Stimulated activated CD8-positive, alpha-beta memory T cell treated with anti-CD3 and anti-CD28 coated beads, Interleukin-12 subunit alpha, Interleukin-12 subunit beta, amount 100 ng/mL, for 24 hours (primary cell): Measurements from ENCODE around the gene GUCD1.

Experiments used
- DNase-seq: peaks from one replicate; pipeline ENCODE4 v3.0.0-alpha.2; 2020; ENCODE audit errors: extremely low read depth

The GUCD1 gene

DNA sequence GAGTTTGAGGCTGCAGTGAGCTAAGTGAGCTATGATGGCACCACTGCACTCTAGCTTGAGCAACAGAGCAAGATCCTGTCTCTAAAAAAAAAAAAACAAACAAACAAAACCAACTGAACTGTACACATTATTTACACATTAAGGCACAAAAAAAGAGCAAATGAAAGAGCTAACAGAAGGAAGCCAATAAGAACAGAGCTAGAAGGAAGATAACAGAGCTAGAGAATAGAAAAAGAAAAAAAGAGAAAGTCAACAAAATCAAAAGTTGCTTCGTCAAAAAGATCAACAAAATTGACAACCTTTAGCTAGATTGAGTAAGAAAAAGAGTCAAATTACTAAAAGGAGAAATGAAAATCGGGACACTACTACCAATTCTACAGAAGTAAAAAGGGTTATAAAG is 25.0 kb downstream of the GUCD1 start:
- DNase-seq, result no peak

DNA sequence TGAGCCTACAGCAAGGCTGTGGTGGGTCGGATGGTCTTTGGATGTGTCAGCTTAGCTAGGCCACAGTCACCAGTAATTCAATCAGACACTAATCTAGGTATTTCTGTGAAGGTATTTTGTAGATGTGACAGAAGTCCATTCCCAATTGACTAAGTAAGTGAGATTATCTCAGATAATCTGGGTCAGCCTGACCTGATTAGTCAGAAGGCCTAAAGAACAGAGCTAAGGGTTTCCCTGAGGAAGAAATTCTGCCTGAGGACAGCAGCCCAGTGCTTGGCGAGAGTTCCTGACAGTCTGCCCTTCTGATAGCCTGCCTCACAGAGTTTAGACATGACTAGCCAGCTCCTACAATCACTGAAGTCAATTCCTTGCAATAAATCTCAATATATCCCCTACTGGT is 28.7 kb downstream of the GUCD1 start:
- no peak for DNase-seq

DNA sequence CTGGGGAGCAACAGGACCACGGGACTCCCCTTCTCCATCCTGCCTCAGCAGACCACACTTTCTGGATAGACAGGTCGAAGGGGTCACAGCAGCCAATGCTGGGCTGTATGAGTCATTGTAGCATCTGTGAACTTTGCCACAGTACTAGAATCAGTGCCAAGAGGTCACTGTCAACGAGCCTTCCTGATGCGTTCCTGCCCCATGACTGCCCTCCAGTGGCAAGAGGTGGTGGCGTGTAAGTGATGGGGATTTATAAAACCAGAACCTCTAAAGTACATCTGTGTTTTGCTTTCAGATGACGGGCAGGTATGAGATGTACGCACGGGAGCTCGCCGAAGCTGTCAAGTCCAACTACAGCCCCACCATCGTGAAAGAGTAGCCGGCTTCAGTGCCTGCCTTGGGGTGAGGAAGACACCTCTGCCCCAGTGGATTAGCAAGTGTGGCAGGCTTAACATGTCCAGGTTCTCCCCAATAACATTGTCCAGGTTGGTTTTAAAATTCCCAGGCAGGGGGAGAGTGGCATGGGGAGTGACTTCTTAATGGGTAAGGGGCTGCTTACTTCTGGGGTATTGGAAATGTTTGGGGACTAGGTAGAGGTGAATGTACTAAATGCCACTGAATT is 29.4 kb downstream of the GUCD1 start:
- peak; percentile 27 for DNase-seq

DNA sequence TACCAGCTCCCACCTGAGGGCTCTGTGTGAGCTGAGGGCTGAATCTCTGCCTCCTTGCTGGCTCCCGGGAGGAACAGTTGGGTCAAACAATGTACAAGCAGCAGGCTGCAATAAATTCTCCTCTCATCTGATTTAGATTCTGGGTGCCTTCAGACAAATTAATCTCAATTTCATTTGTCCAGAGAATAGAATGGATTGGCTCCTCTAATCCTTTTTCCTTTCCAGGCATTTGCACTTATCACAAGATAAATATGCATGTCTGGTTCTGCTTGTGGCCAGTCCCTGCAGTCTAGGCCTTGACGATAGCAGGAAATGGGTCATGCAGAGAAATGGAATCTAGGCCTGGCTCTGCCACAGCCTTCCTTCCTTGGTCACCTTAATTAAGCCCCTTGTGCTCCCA is 31.1 kb downstream of the GUCD1 start:
- DNase-seq, result no peak

DNA sequence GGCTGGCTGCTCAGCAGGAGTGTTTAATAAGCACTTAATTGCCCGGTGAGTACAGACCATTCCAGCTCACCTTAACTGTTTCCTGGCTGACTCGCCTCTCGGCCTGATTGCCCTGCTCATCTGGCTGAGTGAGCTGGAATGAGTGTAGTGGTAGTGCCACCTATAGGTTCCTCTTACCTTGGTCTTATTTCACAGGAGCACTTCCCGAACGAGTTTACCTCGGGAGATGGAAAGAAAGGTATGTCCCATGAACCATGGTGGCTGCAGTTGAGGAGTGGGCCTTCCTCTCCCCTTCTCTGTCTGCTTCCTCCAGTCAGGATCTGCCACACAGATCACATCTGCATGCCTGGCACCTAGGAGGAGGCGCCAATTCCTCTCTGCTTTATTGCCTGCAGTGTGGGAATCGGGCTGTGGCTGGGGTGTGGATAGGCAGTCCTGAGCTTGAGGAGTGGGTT is 33.1 kb downstream of the GUCD1 start:
- DNase-seq, result no peak

DNA sequence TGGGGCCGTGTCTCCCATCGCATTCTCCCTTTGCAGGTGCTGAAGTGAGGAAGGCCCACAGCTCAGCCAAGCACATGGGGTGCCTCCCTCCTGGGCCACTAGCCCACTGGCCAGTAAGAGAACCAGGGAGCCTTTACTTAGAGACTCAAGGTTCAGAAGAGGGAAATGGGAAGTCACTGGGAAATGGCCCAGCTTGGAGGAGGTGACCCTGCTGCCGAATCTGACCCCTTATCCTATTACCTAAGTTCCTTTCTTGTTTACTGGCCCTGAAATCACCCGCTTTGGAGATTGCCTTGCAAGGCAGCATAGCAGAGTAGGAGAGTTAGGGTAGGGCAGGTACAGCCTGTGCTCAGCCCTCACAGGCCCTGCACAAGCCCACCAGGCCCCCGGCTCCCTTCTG is 35.4 kb downstream of the GUCD1 start:
- no peak for DNase-seq

DNA sequence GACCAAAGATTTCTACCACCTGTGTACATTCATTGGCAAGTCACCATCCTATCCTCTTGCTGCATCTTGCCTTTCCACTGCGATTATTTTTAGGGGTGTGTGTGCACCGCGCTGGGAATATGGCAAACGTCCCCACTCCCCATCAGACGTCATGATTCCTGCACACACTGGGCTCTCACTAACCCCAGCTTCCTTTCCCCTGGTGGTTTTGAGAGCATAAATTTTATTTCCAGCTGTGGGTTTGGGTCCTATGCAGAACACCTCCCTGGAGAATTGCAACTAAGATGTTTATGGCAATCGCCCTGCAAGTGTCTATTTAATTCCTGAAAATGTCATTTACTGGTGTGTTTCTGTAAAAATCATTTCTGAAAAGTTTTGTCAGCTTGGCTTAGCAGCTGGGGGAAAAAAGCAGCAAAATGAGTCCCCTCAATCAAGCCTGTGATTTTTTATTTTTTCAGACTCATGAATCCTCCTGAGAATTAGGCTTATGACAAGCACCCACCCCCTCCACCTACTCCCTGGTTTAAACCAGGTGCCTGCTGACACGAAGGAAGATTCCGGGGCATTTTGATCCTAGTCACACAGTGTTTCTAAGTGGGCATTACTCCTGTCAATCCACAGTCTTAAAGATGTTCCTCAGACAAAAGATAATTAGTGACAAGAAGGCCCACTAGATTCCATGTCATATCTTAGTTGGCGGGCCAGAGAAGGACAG is 36.0 kb downstream of the GUCD1 start:
- no peak for DNase-seq

DNA sequence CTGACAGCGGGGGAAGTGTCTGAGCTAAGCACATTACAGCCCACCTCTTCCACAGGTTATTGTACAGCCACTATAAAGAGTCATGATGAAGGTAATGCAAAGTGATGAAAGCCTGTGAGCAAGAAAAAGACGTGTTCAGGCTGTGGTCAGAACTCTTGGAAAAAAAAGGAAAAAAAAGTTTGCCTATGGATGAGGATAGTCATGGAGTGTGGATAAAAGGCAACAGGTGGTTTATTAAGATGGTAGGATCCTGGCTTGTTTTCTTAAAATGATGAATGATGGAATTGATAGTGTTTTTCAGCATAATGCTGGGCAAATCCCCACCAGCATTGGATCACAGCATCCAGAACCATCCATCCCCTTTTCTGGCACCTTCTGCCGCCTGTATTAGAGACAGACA is 36.7 kb downstream of the GUCD1 start:
- DNase-seq, result no peak

DNA sequence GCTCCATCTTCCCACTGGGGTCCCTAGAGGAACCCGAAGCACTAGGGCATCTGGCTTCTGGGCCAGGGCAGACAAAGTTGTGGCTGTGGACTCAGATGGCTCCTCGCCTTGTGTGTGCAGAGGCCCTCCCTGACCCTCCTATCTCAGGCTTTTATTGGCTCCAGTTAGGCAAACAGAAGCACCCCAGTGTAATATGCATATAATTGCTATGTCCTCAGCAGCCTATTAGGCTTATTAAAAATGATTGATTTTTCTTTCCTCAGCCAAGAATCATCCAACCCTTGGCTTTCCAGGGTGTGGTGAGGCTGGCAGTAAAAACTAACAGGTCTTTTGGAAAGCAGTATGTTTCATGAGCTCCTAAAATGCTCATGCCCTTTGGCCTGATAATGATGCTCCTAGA is 37.5 kb downstream of the GUCD1 start:
- no peak for DNase-seq

DNA sequence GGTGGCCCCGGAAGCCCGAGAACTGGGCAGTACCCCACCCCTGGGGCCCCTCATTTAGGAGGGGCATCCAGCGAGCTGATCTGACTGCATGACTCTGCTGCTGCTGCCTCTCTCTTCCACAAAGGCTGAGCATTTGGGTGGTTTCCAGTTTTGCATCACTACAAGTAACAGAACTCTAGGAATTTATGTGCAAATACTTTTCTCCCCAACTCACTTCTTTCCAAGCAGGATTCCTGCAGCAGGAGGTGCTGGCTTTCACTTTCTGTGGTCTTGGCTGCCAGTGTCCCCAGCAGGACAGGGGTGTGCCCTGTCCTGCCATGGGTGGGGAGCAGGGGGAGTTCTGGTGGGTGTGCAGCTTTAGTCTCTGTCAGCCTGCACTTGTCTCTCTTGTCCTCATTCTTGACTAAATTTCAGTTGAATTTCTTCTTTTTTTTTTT is 38.6 kb downstream of the GUCD1 start:
- DNase-seq, result no peak

DNA sequence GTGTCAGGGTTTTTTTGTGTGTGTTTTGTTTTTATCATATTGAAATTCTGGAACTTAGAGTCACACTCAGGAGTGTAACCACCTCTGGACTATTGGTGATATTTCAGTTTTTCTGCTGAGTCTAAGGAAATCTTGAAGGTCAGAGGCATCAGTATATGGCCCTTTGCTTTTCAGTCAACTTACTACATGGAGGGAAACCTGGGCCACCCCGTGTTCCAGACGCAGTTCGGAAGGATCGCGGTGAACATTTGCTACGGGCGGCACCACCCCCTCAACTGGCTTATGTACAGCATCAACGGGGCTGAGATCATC is 40.0 kb downstream of the GUCD1 start:
- DNase-seq, result no peak

DNA sequence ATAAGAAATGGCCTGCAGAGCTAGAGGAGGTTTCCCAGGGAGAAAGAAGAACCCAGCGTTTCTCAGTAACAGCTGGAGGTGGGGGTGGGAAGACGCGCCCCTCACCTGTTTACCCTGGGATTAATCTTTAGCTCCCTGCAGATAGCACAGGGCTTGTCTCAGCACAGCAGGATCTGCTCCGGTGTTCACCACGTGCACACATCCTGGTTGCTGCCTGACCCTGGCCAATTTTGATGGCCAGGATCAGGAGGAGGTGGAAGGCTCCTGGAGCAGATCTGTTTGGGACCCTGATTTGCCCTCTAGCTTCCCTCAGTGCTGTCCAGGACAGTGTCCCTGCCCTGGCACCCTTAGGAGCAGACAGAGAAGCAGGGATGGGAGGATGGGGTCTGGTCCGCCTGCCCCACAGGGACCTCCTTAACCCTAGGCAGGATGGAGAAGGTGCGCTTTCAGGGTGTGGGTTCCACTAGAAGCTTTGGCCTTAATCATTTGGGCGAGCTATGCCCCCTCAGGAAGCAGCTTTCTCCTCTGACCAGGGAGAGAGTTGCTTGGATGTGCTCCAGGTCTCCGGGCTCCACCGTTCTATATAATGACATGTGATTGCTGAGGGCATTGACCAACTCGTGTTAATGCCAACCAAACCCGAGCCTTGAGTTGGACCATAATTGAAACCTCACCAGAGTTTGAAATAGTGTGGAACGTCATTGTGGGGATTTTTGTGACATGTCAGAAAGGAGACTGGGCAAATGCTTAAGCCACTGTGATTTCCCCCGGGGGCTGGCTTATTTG is 40.5 kb downstream of the GUCD1 start:
- DNase-seq, result no peak

DNA sequence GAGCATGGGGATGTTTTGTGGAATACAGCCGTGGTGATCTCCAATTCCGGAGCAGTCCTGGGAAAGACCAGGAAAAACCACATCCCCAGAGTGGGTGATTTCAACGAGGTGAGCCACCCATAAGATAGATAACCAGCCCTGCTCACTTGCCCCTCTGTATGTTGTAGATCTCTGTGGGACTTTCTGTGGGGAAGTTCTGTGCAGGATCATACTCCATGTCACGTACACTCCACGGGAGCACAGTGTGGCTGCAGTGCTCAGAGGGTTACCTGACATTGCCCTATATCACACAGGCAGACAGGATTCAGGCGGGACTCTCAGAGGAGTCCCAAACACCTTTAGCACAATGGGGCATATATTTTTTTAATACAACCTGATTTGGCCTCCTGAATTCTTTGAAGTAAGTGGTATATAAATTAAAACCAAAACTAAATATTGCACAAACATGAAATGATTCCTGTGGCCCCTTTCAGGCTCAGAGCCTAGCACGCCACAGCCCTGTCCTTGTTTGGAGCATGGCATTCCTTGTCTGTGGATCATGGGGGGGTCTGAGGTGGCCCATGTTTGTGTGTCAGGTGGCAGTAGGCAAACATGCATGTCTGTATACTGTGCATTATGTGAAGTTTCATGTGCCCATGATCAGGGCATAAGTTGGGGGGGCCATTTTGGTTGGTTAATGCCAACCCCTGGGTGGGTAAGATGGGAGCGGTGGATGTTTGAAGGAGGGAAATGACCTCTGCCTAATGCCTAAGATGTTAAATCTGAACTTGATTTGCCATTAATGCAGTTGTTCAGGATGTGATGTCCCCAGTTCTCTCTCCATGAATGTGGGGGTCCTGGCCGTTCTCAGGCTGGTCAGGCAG is 41.3 kb downstream of the GUCD1 start:
- DNase-seq, result no peak

DNA sequence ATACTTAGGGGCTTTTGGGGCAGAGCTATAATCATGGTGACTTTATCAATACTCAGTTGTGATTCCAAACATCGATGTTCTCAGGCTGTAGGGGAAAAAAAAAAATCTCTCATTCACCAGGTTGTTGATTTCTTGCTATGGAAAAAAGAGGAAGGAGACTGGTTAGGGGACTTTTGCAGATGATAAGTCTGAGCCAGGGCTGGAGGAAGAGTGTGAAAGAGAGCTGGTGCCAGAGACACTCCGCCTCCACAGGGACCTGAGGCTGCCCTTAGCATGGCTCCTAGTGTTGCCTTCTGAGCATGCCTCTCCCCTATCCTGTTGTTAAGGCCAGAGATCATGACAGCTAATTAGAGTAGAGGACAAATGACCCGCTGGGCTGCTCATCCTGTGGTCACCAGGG is 42.9 kb downstream of the GUCD1 start:
- no peak for DNase-seq

DNA sequence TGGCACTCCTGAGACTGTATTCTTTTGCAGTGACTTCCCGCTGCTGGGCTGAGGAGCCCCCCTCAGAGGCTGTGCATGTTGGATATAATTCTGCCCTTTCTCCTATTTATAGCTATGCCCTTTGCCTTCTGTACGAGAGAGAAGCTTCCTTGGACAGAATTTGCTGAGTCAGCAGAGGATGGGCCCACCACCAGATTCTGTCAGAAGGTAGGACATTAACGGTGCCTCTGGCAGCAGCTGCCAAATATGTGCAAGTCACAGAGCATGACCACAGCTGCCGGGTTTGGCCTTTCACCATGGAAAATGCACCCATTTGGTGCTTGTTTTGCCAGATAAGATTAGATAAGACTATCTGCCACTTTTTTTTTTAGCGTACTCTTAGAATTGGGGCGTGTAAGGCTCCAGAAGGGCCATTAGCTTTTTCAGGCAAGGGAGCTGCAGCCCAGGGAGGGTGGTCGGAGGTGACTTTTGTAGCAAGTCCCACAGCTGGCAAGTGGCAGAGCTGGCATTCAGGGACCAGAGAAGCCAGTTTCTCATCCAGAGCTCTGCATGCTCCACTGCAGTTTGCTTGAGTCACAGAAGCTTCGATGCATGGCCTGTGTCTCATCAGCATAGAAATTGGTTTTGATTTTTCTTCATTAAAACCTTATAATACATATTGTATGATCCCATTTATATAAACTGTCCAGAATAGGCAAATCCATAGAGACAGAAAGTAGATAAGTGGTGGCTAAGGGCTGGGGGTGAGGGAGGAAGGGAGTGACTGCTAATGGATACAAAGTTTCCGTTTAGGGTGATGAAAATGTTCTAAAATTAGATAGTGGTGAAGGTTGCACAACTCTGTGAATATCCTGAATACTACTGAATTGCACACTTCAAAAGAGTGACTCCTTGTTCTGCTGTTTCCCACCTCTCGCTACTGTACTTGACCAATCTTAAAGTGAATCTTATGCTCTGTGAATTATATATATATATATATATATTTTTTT is 44.0 kb downstream of the GUCD1 start:
- DNase-seq, result no peak

DNA sequence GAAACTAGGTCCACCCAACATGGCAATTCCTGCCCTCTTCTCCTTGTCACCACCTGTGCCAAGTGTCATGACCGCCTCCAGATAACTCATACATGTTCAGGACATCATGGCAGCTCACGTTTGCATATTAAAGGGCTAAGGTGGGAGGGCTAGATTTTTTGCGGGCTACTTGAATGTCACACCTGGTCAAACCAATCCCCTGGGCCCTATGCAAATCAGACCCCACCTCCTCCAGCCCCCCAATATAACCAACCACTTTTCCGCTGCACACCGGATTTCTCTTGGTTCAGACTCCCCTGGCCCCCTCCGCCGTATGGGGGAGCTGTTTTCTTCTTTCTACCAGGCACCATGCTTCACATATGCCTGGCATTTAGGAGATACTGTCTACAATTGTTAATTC is 47.2 kb downstream of the GUCD1 start:
- DNase-seq, result no peak

DNA sequence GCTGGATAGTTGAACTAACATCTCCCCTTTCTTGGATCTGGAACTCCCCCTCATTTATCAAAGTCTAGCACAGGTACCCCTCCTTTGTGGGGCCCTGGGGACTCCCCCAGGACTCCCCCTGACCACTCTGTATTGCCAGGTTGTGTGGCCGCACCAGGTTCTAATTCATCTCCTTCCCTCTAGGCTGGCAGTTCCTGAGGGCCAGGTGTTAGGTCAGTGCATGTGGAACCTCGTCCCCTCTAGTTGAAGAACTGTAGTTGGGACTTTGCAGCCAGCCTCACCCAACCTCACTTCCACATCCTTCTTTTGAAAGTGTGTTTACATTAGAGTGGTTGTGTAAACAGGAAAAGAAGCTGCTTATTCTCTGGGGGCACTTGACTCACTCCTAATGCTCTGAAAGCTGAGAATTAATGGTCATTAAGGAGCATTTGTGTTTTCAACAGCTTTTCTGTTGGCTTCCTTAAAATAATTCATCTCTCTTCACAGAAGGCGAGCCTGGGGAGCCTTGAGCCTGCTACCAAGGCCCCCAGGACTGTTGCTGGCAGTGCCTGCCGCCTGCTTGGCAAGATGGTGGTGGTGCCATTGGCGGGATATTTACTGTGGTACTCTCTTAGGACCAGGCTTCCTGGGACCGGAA is 48.0 kb downstream of the GUCD1 start:
- no peak for DNase-seq

DNA sequence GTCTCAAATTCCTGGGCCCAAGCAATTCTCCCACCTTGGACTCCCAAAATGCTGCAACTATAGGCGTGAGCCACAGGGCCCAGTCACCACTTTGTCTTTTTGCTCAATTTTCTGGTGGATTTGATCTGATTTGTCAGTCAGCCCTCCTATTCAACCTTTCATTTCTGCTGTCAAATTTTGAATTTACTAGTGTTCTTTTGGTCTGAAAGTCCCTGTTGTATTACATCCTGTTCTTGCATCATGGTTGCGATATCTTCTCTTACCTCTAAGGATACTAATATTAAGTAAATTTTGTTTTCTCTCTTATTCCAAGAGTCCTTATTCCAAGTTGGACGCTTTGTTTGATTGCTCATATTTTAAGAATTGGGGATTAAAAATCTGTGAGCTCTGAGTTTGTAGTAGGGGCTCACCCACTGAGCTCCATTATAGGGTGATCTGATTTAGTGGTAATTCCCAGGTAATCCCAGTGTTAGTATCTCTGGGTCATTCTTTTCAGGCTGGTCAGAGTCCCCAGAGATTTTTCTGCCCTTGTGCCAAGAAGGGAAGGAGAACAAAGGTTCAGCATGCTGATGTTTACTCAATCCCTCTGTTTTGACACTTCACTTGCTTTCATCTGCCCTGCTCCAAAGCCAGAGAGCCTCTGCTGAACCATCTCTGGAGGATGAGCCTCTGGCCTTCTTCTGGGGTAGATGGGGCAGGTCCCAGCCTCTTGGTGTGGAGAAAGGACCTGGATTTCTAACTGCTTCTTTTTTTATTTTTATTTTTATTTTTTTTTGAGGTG is 49.8 kb downstream of the GUCD1 start:
- DNase-seq, result no peak

DNA sequence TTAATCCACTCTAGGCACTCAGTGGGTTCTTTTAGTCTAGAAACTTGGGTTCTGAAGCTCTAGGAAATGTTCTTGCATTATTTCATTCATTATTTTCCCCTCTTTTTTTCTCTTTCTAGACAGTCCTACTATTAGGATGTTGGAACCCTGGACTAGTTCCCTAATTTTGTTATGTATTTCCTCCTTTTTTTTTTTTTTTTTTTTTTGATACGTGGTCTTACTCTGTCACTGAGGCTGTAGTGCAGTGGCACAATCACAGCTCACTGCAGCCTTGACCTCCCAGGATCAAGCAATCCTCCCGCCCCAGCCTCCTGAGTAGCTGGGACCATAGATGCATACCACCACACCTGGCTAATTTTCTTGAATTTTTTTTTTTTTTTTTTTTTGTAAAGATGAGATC is 50.4 kb downstream of the GUCD1 start:
- DNase-seq, result no peak
